ENCODE data around the gene NRARP.

DNA sequence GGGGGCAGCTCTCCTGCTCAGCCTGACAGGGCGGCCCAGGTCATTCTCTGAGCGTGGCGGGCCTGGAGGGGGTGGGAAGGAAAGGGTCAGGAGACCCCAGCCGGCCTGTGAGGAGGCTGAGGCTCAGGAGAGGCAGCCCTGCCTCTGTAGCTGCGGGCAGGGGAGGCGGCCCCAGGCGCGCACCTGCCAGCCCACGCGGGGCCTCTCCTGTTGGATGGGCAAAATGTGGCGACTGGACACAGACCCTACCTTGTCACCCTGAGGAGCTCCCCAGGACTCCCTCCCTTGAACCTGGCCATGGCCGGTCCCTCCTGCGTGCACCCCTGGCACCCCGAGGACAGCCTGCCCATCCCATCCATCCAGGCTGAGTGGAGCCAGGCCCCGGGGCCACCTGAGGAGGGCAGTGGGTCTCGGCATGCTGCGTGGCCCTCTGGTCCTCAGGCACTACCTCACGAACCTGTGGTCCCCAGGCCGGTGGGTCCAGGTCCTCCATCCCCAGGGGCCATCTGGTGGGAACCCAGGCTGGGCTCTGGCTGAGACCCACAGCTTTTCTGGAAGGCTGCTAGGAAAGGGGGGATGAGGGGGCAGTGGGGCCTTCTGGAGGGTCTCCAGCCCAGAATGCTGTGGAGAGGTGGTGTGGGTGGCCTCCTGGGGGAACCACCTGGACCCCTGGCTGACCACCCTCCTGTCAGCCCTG lies 15.1 kb upstream of the NRARP start:
- no peak for TF ChIP-seq EZH2 (IDR thresholded peaks at IDR 0.05; ENCODE audit: borderline replicate concordance, low read depth, low read length, poor library complexity, severe bottlenecking)
- TF ChIP-seq, protein P1, sequence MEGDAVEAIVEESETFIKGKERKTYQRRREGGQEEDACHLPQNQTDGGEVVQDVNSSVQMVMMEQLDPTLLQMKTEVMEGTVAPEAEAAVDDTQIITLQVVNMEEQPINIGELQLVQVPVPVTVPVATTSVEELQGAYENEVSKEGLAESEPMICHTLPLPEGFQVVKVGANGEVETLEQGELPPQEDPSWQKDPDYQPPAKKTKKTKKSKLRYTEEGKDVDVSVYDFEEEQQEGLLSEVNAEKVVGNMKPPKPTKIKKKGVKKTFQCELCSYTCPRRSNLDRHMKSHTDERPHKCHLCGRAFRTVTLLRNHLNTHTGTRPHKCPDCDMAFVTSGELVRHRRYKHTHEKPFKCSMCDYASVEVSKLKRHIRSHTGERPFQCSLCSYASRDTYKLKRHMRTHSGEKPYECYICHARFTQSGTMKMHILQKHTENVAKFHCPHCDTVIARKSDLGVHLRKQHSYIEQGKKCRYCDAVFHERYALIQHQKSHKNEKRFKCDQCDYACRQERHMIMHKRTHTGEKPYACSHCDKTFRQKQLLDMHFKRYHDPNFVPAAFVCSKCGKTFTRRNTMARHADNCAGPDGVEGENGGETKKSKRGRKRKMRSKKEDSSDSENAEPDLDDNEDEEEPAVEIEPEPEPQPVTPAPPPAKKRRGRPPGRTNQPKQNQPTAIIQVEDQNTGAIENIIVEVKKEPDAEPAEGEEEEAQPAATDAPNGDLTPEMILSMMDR (conservative IDR thresholded peaks at IDR 0.05; ENCODE audit: low read depth, low read length) = no peak
